CD4-positive, alpha-beta memory T cell (primary cell): ENCODE results near the gene ZNF701. TPM values are rescaled to one million over a fixed set of nuclear protein-coding genes. Genes with fewer than 3 reads are reported as not detected.
"Not testable (repeated sequence)": the region's sequence is repeated elsewhere in the genome, so short reads cannot be mapped to it uniquely, and the experiment has no call there.

Experiments
- CTCF ChIA-PET: fragments of 350-600 bp; sonication (Branson Sonifier 250); formaldehyde crosslinking; loops from one replicate; lab custom pipeline; 2021; ENCODE audit warnings: inconsistent platforms; ENCODE audit not compliant: partially characterized antibody; lab: Charles Lee
- POLR2A ChIA-PET: fragments of 350-600 bp; sonication (Branson Sonifier 250); formaldehyde crosslinking; loops from one replicate; lab custom pipeline; 2021; ENCODE audit not compliant: partially characterized antibody; lab: Charles Lee
- DNase-seq, 5 donors: peaks; one replicate each; pipeline versions ENCODE4 v3.0.0 to v3.0.0-alpha.2; 2020 to 2022; ENCODE audit warnings: mixed read lengths in 1 of 5
- H3K27ac ChIP-seq: one replicate; pipeline ENCODE4 v1.7.0; 2013; ENCODE audit warnings: low read depth, low read length
- H3K27me3 ChIP-seq: 2 replicates; pipeline ENCODE4 v1.7.0; 2013; ENCODE audit warnings: mild to moderate bottlenecking, low read length, moderate library complexity; ENCODE audit not compliant: insufficient read depth
- H3K36me3 ChIP-seq: 2 replicates; pipeline ENCODE4 v1.7.0; 2013; ENCODE audit warnings: mild to moderate bottlenecking, low read length, moderate library complexity; ENCODE audit not compliant: insufficient read depth
- H3K4me1 ChIP-seq: 2 replicates; pipeline ENCODE4 v1.7.0; 2013; ENCODE audit warnings: mild to moderate bottlenecking, low read length, moderate library complexity; ENCODE audit not compliant: insufficient read depth
- H3K4me3 ChIP-seq, 2 donors: one replicate each; pipeline ENCODE4 v1.7.0; 2013; ENCODE audit warnings: low read length in 2 of 2, mild to moderate bottlenecking in 1 of 2
- H3K9me3 ChIP-seq, 2 donors: one replicate each; pipeline ENCODE4 v1.7.0; 2013; ENCODE audit warnings: low read length in 2 of 2, control low read depth in 1 of 2; ENCODE audit not compliant: control insufficient read depth in 1 of 2
- H3K27ac Mint-ChIP-seq, 7 donors: one replicate each; pipeline ENCODE4 v1.8.0; 2020 to 2021; ENCODE audit warnings: mixed read lengths in 7 of 7, mild to moderate bottlenecking in 6 of 7, inconsistent platforms in 3 of 7, moderate library complexity in 3 of 7
- H3K27me3 Mint-ChIP-seq, 2 donors: one replicate each; pipeline ENCODE4 v1.8.0; 2020 to 2021; ENCODE audit warnings: mixed read lengths in 2 of 2
- H3K36me3 Mint-ChIP-seq, 2 donors: one replicate each; pipeline ENCODE4 v1.8.0; 2020 to 2021; ENCODE audit warnings: mixed read lengths in 2 of 2, inconsistent platforms in 1 of 2, mild to moderate bottlenecking in 1 of 2
- H3K4me1 Mint-ChIP-seq, 4 donors: one replicate each; pipeline ENCODE4 v1.8.0; 2020 to 2021; ENCODE audit warnings: mixed read lengths in 4 of 4, mild to moderate bottlenecking in 1 of 4
- H3K4me3 Mint-ChIP-seq, 8 donors: one replicate each; pipeline ENCODE4 v1.8.0; 2020 to 2021; ENCODE audit warnings: mixed read lengths in 8 of 8, mild to moderate bottlenecking in 7 of 8, moderate library complexity in 6 of 8, inconsistent platforms in 3 of 8
- H3K9me3 Mint-ChIP-seq, 8 donors: one replicate each; pipeline ENCODE4 v1.8.0; 2020 to 2021; ENCODE audit warnings: mixed read lengths in 8 of 8, mild to moderate bottlenecking in 5 of 8, inconsistent platforms in 3 of 8, moderate library complexity in 1 of 8
- intact Hi-C: fragments of 100-400 bp; cut with micrococcal nuclease; formaldehyde crosslinking; loops from one replicate; pipeline ENCODE4 v1.15.1; 2023
- polyA plus RNA-seq, 2 donors: library from polyadenylated mRNA; unstranded; fragments of 300-500 nt; fragmentation: Illumina TruSeq; gene quantifications; one replicate each; pipeline ENCODE4 v1.2.3, GENCODE V29; 2021
- total RNA-seq, 2 experiments: library from RNA; stranded (reverse); gene quantifications; one replicate each; pipeline ENCODE4 v1.2.3, GENCODE V29; 2021

Gene ZNF701
- total and polyA plus RNA-seq, 4 experiments from 2014 or later: 10.7 to 51.7 (median 36.0) TPM

DNA sequence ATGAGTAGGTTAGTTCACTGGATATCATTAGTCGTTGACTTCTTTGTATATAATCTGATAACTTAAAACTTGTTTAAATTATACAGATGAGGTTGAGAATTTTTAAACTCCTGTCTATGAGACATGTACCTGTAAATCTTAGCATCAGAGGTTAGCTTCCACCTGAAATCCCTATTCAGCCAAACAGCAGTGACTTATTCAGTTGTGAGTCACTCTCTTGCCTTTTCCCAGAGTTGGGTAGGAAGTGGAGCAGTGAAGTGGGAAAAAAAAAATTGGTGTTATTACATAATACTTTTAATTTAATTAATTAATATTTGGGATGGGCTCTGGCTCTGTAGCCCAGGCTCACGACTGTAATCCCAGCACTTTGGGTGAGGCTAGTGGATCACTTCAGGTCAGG is 32.9 kb downstream of the ZNF701 start:
- peaks cover 17 to 47% (median 28%) of the 10 kb centered on the region in 4 donors for H3K4me1 Mint-ChIP-seq
- Histone ChIP-seq H3K4me1 (peaks cover 15% of the 10 kb centered on the region), H3K36me3 (no peaks in the 10 kb centered on the region), H3K9me3 (peaks cover 0 to 4% of the 10 kb centered on the region in 2 donors), H3K27me3 (no peaks in the 10 kb centered on the region), H3K4me3 (no peak overlapping the region), H3K27ac (no peak overlapping the region)
- DNase-seq: no peak
- CTCF ChIA-PET: no interaction called here
- no peaks in the 10 kb centered on the region for H3K27me3 Mint-ChIP-seq
- intact Hi-C loops: no loop called here
- no peak overlapping the region for H3K27ac Mint-ChIP-seq
- H3K36me3 Mint-ChIP-seq: peaks cover 21 to 40% of the 10 kb centered on the region in 2 donors
- POLR2A ChIA-PET: no interaction called here
- H3K4me3 Mint-ChIP-seq: peak overlapping the region in 7 of 8 donors; percentile 13 to 95 (median 69)
- peaks cover 3 to 28% (median 20%) of the 10 kb centered on the region in 8 donors for H3K9me3 Mint-ChIP-seq

DNA sequence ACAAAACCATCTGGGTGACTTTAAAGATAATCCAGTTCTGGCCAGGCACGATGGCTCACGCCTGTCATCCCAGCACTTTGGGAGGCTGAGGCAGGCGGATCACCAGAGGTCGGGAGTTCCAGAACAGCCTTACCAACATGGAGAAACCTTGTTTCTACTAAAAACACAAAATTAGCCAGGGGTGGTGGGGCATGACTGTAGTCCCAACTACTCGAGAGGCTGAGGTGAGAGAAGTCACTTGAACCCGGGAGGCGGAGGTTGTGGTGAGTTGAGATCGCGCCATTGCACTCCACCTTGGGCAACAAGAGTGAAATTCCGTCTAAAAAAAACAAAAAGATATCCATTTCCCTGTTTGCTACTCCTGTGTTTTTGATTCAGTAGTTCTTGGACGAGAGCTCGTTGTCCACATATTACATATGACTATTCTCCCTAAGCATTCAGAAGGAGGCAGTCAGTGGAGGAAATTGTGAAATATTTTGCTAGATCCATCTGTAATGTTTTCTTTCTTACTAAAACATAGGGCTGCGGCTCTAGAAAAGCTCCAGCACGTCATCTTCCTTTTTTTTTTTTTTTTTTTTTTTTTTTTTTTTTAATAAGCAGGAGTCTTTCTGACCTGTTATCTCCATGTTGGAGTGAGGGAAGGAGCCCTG is 33.6 kb downstream of the ZNF701 start:
- H3K27me3 ChIP-seq: no peaks in the 10 kb centered on the region
- peaks cover 3 to 32% (median 22%) of the 10 kb centered on the region in 8 donors for H3K9me3 Mint-ChIP-seq
- peak overlapping the region in 1 of 7 donors; percentile 46 for H3K27ac Mint-ChIP-seq
- H3K36me3 Mint-ChIP-seq: peaks cover 21 to 43% of the 10 kb centered on the region in 2 donors
- ChIA-PET POLR2A (no interaction called here), CTCF (interaction anchor here (0.7 kb wide), 1 partner anchor 120 kb away, joined by 5 read pairs; no protein-coding TSS in a partner anchor)
- H3K4me3 ChIP-seq: no peak overlapping the region
- no peaks in the 10 kb centered on the region for H3K27me3 Mint-ChIP-seq
- H3K27ac ChIP-seq: no peak overlapping the region
- no peak for DNase-seq
- peaks cover 0 to 4% of the 10 kb centered on the region in 2 donors for H3K9me3 ChIP-seq
- peak overlapping the region in 4 of 8 donors; percentile 28 to 60 (median 53) for H3K4me3 Mint-ChIP-seq
- H3K4me1 ChIP-seq: peaks cover 15% of the 10 kb centered on the region
- peaks cover 18 to 47% (median 29%) of the 10 kb centered on the region in 4 donors for H3K4me1 Mint-ChIP-seq
- no peaks in the 10 kb centered on the region for H3K36me3 ChIP-seq
- intact Hi-C loops: no loop called here

DNA sequence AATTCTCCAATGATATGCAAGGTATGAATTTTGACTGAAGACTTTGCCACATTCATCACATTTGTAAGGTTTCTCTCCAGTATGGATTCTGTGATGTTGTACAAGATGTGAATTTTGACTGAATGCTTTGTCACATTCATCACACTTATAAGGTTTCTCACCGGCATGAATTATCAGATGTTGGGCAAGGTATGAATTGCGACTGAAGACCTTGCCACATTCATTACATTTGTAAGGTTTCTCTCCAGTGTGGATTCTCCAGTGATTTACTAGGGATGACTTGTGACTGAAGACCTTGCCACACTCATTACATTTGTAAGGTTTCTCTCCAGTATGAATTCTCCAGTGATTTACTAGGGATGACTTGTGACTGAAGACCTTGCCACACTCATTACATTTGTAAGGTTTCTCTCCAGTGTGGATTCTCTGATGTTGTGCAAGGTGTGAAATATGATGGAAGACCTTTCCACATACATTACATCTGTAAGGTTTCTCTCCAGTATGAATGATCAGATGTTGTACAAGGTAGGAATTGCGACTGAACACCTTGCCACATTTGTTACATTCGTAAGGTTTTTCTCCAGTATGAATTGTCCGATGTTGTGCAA is 43.3 kb downstream of the ZNF701 start:
- ChIA-PET CTCF (no interaction called here), POLR2A (no interaction called here)
- no peak overlapping the region for H3K27ac Mint-ChIP-seq
- DNase-seq: no peak
- H3K36me3 ChIP-seq: peaks cover 41% of the 10 kb centered on the region
- H3K9me3 Mint-ChIP-seq: peaks cover 3 to 84% (median 73%) of the 10 kb centered on the region in 8 donors
- peak overlapping the region in 1 of 8 donors; percentile 38 for H3K4me3 Mint-ChIP-seq
- no peaks in the 10 kb centered on the region for H3K4me1 ChIP-seq
- H3K27me3 ChIP-seq: no peaks in the 10 kb centered on the region
- intact Hi-C loops: no loop called here
- H3K36me3 Mint-ChIP-seq: peaks cover 71 to 85% of the 10 kb centered on the region in 2 donors
- no peak overlapping the region for H3K4me3 ChIP-seq
- no peak overlapping the region for H3K27ac ChIP-seq
- peaks cover 0 to 23% of the 10 kb centered on the region in 2 donors for H3K9me3 ChIP-seq
- H3K4me1 Mint-ChIP-seq: peaks cover 0 to 19% (median 8%) of the 10 kb centered on the region in 4 donors
- no peaks in the 10 kb centered on the region for H3K27me3 Mint-ChIP-seq

DNA sequence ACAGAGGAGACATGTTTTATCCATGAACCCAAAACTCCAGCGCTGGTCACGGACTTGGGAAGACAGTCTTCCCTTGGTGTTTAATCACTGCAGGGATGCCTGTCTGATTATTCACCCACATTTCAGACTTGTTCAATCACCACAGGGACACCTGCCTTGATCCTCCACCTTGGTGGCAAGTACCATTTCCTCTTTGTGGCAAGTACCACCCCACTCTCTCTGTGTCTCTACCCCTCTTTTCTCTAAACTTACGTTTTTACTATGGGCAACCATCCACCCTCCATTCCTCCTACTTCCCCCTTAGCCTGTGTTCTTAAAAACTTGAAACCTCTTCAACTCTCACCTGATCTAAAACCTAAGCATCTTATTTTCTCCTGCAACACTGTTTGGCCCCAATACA is 51.3 kb downstream of the ZNF701 start:
- no peak for DNase-seq
- Histone ChIP-seq H3K27me3 (no peaks in the 10 kb centered on the region), H3K27ac (no peak overlapping the region), H3K4me3 (no peak overlapping the region), H3K4me1 (no peaks in the 10 kb centered on the region), H3K36me3 (peaks cover 44% of the 10 kb centered on the region), H3K9me3 (no peaks in the 10 kb centered on the region)
- Mint-ChIP-seq H3K27me3 (no peaks in the 10 kb centered on the region), H3K27ac (peak overlapping the region in 5 of 7 donors; percentile 15 to 69 (median 35)), H3K4me3 (no peak overlapping the region), H3K36me3 (peaks cover 32 to 57% of the 10 kb centered on the region in 2 donors), H3K9me3 (peaks cover 3 to 46% (median 21%) of the 10 kb centered on the region in 8 donors), H3K4me1 (peaks cover 14 to 27% (median 25%) of the 10 kb centered on the region in 4 donors)
- POLR2A ChIA-PET: no interaction called here
- intact Hi-C loops: no loop called here
- CTCF ChIA-PET: interaction anchor here (1.1 kb wide), 1 partner anchor 276 kb away, joined by 3 read pairs; no protein-coding TSS in a partner anchor

DNA sequence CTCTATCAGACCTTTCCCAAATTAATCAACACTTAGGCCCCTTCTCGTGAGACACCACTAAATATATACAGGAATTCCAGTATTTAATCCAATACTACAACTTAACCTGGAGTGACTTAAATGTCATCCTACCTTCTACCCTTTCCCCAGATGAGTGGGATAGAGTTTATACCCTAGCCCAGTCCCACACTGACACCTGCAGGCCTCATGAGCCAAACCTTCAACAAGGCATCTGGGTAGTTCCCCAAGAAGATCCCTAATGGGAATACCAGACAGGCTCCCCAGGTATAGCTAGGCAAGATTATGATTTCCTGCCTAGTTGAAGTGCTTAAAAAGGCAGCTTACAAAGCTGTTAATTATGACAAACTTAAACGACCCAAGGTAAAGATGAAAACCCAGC is 52.2 kb downstream of the ZNF701 start:
- no peak for DNase-seq
- no peak overlapping the region for H3K27ac ChIP-seq
- H3K36me3 Mint-ChIP-seq: peaks cover 23 to 49% of the 10 kb centered on the region in 2 donors
- peaks cover 11 to 24% (median 22%) of the 10 kb centered on the region in 4 donors for H3K4me1 Mint-ChIP-seq
- POLR2A ChIA-PET: no interaction called here
- H3K36me3 ChIP-seq: peaks cover 39% of the 10 kb centered on the region
- no peaks in the 10 kb centered on the region for H3K27me3 Mint-ChIP-seq
- H3K27ac Mint-ChIP-seq: peak overlapping the region in 5 of 7 donors; percentile 8 to 84 (median 57)
- H3K4me3 ChIP-seq: no peak overlapping the region
- intact Hi-C loops: no loop called here
- no peaks in the 10 kb centered on the region for H3K9me3 ChIP-seq
- H3K4me1 ChIP-seq: no peaks in the 10 kb centered on the region
- H3K4me3 Mint-ChIP-seq: peak overlapping the region in 1 of 8 donors; percentile 32
- H3K27me3 ChIP-seq: no peaks in the 10 kb centered on the region
- H3K9me3 Mint-ChIP-seq: peaks cover 0 to 37% (median 12%) of the 10 kb centered on the region in 8 donors
- CTCF ChIA-PET: interaction anchor here (1.1 kb wide), 1 partner anchor 277 kb away, joined by 3 read pairs; no protein-coding TSS in a partner anchor

DNA sequence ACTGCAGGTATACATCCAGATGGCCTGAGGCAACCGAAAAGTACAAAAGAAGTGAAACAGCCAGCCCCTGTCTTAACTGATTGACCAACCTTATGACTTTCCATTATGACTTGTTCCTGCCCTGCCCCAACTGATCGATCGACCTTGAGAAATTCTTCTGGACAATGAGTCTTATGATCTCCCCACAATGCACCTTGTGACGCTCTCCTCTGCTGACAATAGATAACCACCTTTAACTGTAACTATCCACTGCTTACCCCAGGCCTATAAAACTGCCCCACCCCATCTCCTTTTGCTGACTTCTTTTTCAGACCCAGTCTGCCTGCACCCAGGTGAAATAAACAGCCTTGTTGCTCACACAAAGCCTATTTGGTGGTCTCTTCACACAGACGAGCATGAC is 56.8 kb downstream of the ZNF701 start:
- H3K27me3 Mint-ChIP-seq: no peaks in the 10 kb centered on the region
- H3K36me3 Mint-ChIP-seq: peaks cover 34 to 41% of the 10 kb centered on the region in 2 donors
- H3K4me3 ChIP-seq: no peak overlapping the region
- H3K9me3 ChIP-seq: no peaks in the 10 kb centered on the region
- H3K4me1 ChIP-seq: no peaks in the 10 kb centered on the region
- H3K4me3 Mint-ChIP-seq: no peak overlapping the region
- ChIA-PET POLR2A (no interaction called here), CTCF (no interaction called here)
- peaks cover 0 to 28% (median under 1%) of the 10 kb centered on the region in 8 donors for H3K9me3 Mint-ChIP-seq
- DNase-seq: no peak
- no peaks in the 10 kb centered on the region for H3K27me3 ChIP-seq
- H3K36me3 ChIP-seq: peaks cover 30% of the 10 kb centered on the region
- no peak overlapping the region for H3K27ac Mint-ChIP-seq
- H3K27ac ChIP-seq: no peak overlapping the region
- peaks cover 8 to 20% (median 17%) of the 10 kb centered on the region in 4 donors for H3K4me1 Mint-ChIP-seq
- intact Hi-C loops: no loop called here

DNA sequence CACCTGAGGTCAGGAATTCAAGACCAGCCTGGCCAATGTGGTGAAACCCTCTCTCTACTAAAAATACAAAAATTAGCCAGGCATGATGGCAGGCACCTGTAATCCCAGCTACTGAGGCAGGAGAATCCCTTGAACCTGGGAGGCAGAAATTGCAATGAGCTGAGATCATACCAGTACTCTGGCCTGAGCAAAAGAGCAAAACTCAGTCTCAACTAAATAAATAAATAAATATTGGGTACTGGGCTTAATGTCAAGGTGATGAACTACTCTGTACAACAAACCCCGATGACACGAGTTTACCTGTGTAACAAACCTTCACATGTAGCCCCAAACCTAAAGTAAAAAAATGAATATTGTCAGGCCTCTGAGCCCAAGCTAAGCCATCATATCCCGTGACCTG is 57.4 kb downstream of the ZNF701 start:
- peaks cover 30% of the 10 kb centered on the region for H3K36me3 ChIP-seq
- DNase-seq, H3K27me3 ChIP-seq, H3K27me3 Mint-ChIP-seq, intact Hi-C loops, H3K4me1 ChIP-seq, H3K4me3 Mint-ChIP-seq, CTCF ChIA-PET, H3K27ac ChIP-seq, POLR2A ChIA-PET, H3K4me3 ChIP-seq, H3K9me3 ChIP-seq: not testable (repeated sequence)
- peaks cover 0 to 25% (median 0%) of the 10 kb centered on the region in 8 donors for H3K9me3 Mint-ChIP-seq
- peaks cover 11 to 22% (median 15%) of the 10 kb centered on the region in 4 donors for H3K4me1 Mint-ChIP-seq
- peaks cover 36 to 37% of the 10 kb centered on the region in 2 donors for H3K36me3 Mint-ChIP-seq
- peak overlapping the region in 1 of 7 donors; percentile 58 for H3K27ac Mint-ChIP-seq
